MCF 10A (cell line): ENCODE data around the gene ARMC8. TPM values are rescaled to one million over a fixed set of nuclear protein-coding genes. Genes with fewer than 3 reads are reported as not detected.

Experiments used
- BruUV-seq: library from RNA; stranded (reverse); fragments of 400-500 nt; replicated peaks from 2 replicates; lab custom pipeline; 2021; lab: Mats Ljungman, UMichigan
- CTCF ChIA-PET: fragments of 300-600 bp; sonication (Branson Sonifier 250); formaldehyde crosslinking; extraction: SDS; loops from one replicate; lab custom pipeline; 2021; ENCODE audit warnings: antibody characterized with exemption, inconsistent platforms; lab: Yijun Ruan, JAX
- POLR2A ChIA-PET: fragments of 300-600, 350-650 bp; sonication (Branson Sonifier 250); formaldehyde crosslinking; extraction: SDS; loops from one replicate; lab custom pipeline; 2020; ENCODE audit warnings: antibody characterized with exemption, inconsistent platforms; lab: Yijun Ruan, JAX
- DNase-seq: peaks from one replicate; pipeline ENCODE4 v3.0.0-alpha.2; 2018; ENCODE audit not compliant: unreplicated experiment
- H3K27ac Mint-ChIP-seq: one replicate; pipeline ENCODE4 v1.8.0; 2022; ENCODE audit warnings: mild to moderate bottlenecking, low read depth, mixed read lengths; ENCODE audit not compliant: unreplicated experiment
- H3K27me3 Mint-ChIP-seq: one replicate; pipeline ENCODE4 v1.8.0; 2022; ENCODE audit warnings: mixed read lengths; ENCODE audit not compliant: insufficient read depth, unreplicated experiment
- H3K36me3 Mint-ChIP-seq: one replicate; pipeline ENCODE4 v1.8.0; 2022; ENCODE audit warnings: mild to moderate bottlenecking, moderate library complexity, mixed read lengths; ENCODE audit not compliant: insufficient read depth, unreplicated experiment
- H3K4me1 Mint-ChIP-seq: one replicate; pipeline ENCODE4 v1.8.0; 2022; ENCODE audit warnings: mixed read lengths; ENCODE audit not compliant: insufficient read depth, unreplicated experiment
- H3K4me3 Mint-ChIP-seq: one replicate; pipeline ENCODE4 v1.8.0; 2022; ENCODE audit warnings: mild to moderate bottlenecking, moderate library complexity, mixed read lengths; ENCODE audit not compliant: unreplicated experiment
- H3K9me3 Mint-ChIP-seq: one replicate; pipeline ENCODE4 v1.8.0; 2022; ENCODE audit warnings: mixed read lengths; ENCODE audit not compliant: unreplicated experiment
- intact Hi-C: fragments of 100-400 bp; cut with micrococcal nuclease; formaldehyde crosslinking; loops from 2 replicates; pipeline ENCODE4 v1.14.1; 2022
- total RNA-seq: library from RNA; stranded (reverse); gene quantifications from 2 replicates; pipeline ENCODE4 v1.2.3, GENCODE V29; 2022
- TF ChIP-seq, protein P1 (sequence below): fragments of 200-600 bp; IDR thresholded peaks from one replicate; pipeline ENCODE4 v1.8.0; 2022; ENCODE audit warnings: antibody characterized with exemption, mild to moderate bottlenecking; ENCODE audit not compliant: unreplicated experiment

Gene ARMC8
- total RNA-seq, 1 experiment from 2014 or later = 29.8 TPM

DNA sequence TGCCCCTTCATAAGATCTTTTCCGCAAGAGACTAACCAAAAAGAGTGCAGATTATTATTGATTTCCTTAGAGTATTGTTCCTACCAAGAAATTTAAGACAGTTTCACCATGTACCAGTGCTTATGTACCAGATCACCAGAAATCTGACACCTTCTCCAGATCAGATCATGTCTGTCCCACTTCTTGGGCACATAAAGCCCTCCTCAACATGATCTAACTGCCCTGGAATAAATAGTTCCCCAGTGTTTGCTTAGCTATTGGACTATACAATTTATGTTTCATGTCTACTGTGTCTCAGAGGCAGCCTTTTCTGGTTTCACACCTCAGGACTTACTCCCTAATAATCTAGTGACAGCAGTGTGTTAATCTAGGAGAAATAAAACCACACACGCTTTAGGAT is 95.7 kb downstream of the ARMC8 start:
- no peak for DNase-seq
- H3K9me3 Mint-ChIP-seq = no peaks in the 10 kb centered on the region
- CTCF ChIA-PET = interaction anchor here (1.2 kb wide), 1 partner anchor 22 kb away, joined by 4 read pairs; no protein-coding TSS in a partner anchor
- H3K27ac Mint-ChIP-seq = no peak overlapping the region
- TF ChIP-seq, protein P1, sequence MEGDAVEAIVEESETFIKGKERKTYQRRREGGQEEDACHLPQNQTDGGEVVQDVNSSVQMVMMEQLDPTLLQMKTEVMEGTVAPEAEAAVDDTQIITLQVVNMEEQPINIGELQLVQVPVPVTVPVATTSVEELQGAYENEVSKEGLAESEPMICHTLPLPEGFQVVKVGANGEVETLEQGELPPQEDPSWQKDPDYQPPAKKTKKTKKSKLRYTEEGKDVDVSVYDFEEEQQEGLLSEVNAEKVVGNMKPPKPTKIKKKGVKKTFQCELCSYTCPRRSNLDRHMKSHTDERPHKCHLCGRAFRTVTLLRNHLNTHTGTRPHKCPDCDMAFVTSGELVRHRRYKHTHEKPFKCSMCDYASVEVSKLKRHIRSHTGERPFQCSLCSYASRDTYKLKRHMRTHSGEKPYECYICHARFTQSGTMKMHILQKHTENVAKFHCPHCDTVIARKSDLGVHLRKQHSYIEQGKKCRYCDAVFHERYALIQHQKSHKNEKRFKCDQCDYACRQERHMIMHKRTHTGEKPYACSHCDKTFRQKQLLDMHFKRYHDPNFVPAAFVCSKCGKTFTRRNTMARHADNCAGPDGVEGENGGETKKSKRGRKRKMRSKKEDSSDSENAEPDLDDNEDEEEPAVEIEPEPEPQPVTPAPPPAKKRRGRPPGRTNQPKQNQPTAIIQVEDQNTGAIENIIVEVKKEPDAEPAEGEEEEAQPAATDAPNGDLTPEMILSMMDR = no peak
- H3K4me3 Mint-ChIP-seq = no peak overlapping the region
- POLR2A ChIA-PET = interaction anchor here (0.6 to 1.0 kb wide), 2 partner anchors 11 to 16 kb away, joined by 3 to 4 read pairs; no protein-coding TSS in a partner anchor
- H3K27me3 Mint-ChIP-seq = no peaks in the 10 kb centered on the region
- peaks cover 5% of the 10 kb centered on the region for H3K4me1 Mint-ChIP-seq
- BruUV-seq = no TSS peak
- intact Hi-C loops = no loop called here
- peaks cover 37% of the 10 kb centered on the region for H3K36me3 Mint-ChIP-seq

DNA sequence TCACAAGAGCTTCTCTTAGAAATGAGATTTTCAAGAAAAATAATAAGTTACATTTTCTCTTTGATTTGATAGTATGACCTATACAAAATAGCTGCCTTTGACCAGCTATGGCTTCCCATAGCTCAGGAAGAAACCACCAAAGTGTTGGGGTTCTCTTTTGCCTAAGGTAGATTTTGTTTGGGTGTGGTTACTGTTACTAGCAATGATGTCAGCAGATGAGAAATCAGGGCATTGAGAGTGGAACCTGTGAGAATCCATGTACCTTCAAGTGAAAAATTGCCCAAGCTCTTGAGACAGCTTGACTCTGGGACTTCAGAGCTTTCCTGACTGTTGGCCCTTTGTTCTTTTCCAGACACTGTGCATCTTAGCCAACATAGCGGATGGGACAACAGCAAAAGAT is 97.0 kb downstream of the ARMC8 start:
- Mint-ChIP-seq H3K4me3 (no peak overlapping the region), H3K27ac (no peak overlapping the region), H3K36me3 (peaks cover 27% of the 10 kb centered on the region), H3K9me3 (no peaks in the 10 kb centered on the region), H3K4me1 (peaks cover 5% of the 10 kb centered on the region), H3K27me3 (no peaks in the 10 kb centered on the region)
- no TSS peak for BruUV-seq
- CTCF ChIA-PET = interaction anchor here (0.6 to 1.4 kb wide), 7 partner anchors 12 to 214 kb away, joined by 3 to 7 read pairs (median 3); no protein-coding TSS in a partner anchor
- TF ChIP-seq, protein P1 = no peak
- POLR2A ChIA-PET = no interaction called here
- no peak for DNase-seq
- intact Hi-C loops = no loop called here

DNA sequence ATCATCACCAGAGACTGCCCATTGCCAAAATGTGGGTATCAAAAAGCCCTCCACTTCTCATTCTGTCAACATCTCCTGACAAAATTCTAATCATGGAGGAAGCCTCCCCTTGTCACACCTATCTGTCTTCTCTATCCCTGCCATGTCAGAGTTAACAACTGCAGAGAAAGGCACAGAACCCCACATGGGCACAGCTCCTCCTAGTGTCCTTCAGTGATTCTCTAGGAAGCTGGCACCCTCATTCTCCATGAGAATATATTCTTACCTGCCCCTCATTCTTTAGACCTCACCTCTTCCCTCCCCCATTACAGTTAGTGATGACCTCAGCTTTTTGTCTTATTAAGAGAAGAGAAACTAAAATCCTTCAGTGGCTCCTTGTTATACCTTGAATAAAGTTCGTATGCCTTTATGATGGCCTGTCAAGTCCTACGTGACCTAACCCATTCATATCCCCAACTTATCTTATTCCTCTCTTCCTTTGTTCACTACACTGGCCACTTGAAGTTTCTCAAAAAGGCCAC is 97.9 kb downstream of the ARMC8 start:
- BruUV-seq = no TSS peak
- CTCF ChIA-PET = interaction anchor here (0.6 to 1.4 kb wide), 4 partner anchors 9 to 878 kb away, joined by 3 read pairs; no protein-coding TSS in a partner anchor
- POLR2A ChIA-PET = no interaction called here
- Mint-ChIP-seq H3K4me3 (no peak overlapping the region), H3K4me1 (peaks cover 5% of the 10 kb centered on the region), H3K36me3 (peaks cover 29% of the 10 kb centered on the region), H3K27ac (no peak overlapping the region), H3K27me3 (no peaks in the 10 kb centered on the region), H3K9me3 (no peaks in the 10 kb centered on the region)
- intact Hi-C loops = no loop called here
- TF ChIP-seq, protein P1 = no peak
- no peak for DNase-seq

DNA sequence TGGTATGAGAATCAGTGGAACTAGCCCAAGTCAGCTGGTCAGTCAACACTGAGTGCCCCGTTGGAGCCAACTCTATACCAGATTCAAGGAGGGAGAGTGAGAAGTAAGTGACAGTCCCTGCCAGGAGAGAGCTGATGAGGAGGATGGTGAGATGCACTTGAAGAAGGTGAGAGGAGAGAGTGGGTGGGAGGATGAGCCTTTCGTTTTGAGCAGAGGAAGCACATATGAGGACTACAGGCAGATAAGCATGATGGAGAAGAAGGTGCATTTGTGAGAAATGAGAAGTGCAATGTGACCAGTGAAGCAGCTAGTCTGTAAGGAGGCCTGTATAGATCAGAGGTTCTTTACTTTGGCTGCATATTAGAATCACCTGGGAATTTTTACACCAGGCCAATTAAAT is 102.2 kb downstream of the ARMC8 start:
- H3K27ac Mint-ChIP-seq = no peak overlapping the region
- H3K4me3 Mint-ChIP-seq = no peak overlapping the region
- no peaks in the 10 kb centered on the region for H3K27me3 Mint-ChIP-seq
- intact Hi-C loops = no loop called here
- POLR2A ChIA-PET = no interaction called here
- no peaks in the 10 kb centered on the region for H3K4me1 Mint-ChIP-seq
- no peak for DNase-seq
- CTCF ChIA-PET = interaction anchor here (0.6 kb wide), 1 partner anchor 139 kb away, joined by 3 read pairs; no protein-coding TSS in a partner anchor
- H3K36me3 Mint-ChIP-seq = peaks cover 29% of the 10 kb centered on the region
- TF ChIP-seq, protein P1 = no peak
- BruUV-seq = no TSS peak
- H3K9me3 Mint-ChIP-seq = no peaks in the 10 kb centered on the region
